GM12892 (cell line): ENCODE measurements around the gene PVALEF.

Experiments used
- POLR2A ChIP-seq: IDR thresholded peaks from 2 replicates; pipeline ENCODE4 v1.6.1; 2011; ENCODE audit warnings: low read depth, low read length, control low read depth
- POLR2AphosphoS5 ChIP-seq: IDR thresholded peaks from 2 replicates; pipeline ENCODE4 v1.6.1; 2011; ENCODE audit warnings: low read depth, low read length, control low read depth

DNA sequence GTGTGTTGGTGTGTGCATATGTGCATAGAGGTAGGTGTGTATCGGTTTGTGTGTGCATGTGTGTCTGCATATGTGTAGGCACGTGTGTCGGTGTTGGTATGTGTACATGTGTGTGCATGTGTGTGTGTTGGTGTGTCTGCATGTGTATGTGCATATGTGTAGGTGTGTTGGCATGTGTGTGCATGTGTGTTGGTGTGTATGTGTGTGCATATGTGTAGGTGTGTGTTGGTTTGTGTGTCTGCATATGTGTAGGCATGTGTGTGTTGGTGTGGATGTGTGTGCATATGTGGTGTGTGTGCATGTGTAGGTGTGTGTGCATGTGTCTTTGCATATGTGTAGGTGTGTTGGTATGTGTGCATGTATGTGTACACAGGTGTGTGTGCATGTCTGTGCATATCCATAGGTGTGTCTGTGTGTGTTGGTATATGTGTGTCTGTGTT lies 4.6 kb downstream of the PVALEF start:
- TF ChIP-seq POLR2AphosphoS5: no peak
- TF ChIP-seq POLR2A: no peak
